HG02884 (cell line): ENCODE data around the gene GIMAP2.
"Not testable (repeated sequence)": the region's sequence is repeated elsewhere in the genome, so short reads cannot be mapped to it uniquely, and the experiment has no call there.

ENCODE experiments used
- ATAC-seq: cut with Tn5 transposase; IDR thresholded peaks from one replicate; pipeline ENCODE4 v1.9.1; 2021; ENCODE audit warnings: mild to moderate bottlenecking, moderate library complexity; ENCODE audit not compliant: unreplicated experiment

Gene GIMAP2

GRCh38 chr7:150685219-150686029 lies at the start of gene GIMAP2:
TSS of gene GIMAP2 (plus strand) at chr7:150685706. CDS start at chr7:150687060, 1,354 bp downstream.
- ATAC-seq, result peak; percentile 88

- no peak for ATAC-seq
These were observed 43.7 kb upstream of the GIMAP2 start for GRCh38 chr7:150641854-150642253.

- ATAC-seq, result no peak
These were observed 42.6 kb upstream of the GIMAP2 start for GRCh38 chr7:150642926-150643325.

GRCh38 chr7:150645259-150646020 lies 40.1 kb upstream of the GIMAP2 start:
- no peak for ATAC-seq

- no peak for ATAC-seq
These were observed 37.0 kb upstream of the GIMAP2 start for GRCh38 chr7:150648353-150649079.

GRCh38 chr7:150649080-150649385 lies 36.5 kb upstream of the GIMAP2 start:
- no peak for ATAC-seq

- no peak for ATAC-seq
These were observed 30.8 kb upstream of the GIMAP2 start for GRCh38 chr7:150654692-150655091.

GRCh38 chr7:150656047-150656446 lies 29.5 kb upstream of the GIMAP2 start:
- no peak for ATAC-seq

- no peak for ATAC-seq
These were observed 28.0 kb upstream of the GIMAP2 start for GRCh38 chr7:150657526-150657925.

- ATAC-seq, result no peak
These were observed 24.4 kb upstream of the GIMAP2 start for GRCh38 chr7:150660939-150661613.

- ATAC-seq, result not testable (repeated sequence)
These were observed 22.7 kb upstream of the GIMAP2 start for GRCh38 chr7:150662821-150663220.

- no peak for ATAC-seq
These were observed 21.6 kb upstream of the GIMAP2 start for GRCh38 chr7:150663802-150664494.

GRCh38 chr7:150665089-150665748 lies 20.3 kb upstream of the GIMAP2 start:
- no peak for ATAC-seq

- ATAC-seq, result no peak
These were observed 19.6 kb upstream of the GIMAP2 start for GRCh38 chr7:150665896-150666295.

- no peak for ATAC-seq
These were observed 19.1 kb upstream of the GIMAP2 start for GRCh38 chr7:150666412-150666811.

GRCh38 chr7:150668472-150668911 lies 17.0 kb upstream of the GIMAP2 start:
- peak; percentile 77 for ATAC-seq

- no peak for ATAC-seq
These were observed 16.5 kb upstream of the GIMAP2 start for GRCh38 chr7:150668977-150669376.

- not testable (repeated sequence) for ATAC-seq
These were observed 13.5 kb upstream of the GIMAP2 start for GRCh38 chr7:150671798-150672585.

- ATAC-seq, result no peak
These were observed 9.8 kb upstream of the GIMAP2 start for GRCh38 chr7:150675714-150676113.
